ENCODE results near the gene RASGRP2.

DNA sequence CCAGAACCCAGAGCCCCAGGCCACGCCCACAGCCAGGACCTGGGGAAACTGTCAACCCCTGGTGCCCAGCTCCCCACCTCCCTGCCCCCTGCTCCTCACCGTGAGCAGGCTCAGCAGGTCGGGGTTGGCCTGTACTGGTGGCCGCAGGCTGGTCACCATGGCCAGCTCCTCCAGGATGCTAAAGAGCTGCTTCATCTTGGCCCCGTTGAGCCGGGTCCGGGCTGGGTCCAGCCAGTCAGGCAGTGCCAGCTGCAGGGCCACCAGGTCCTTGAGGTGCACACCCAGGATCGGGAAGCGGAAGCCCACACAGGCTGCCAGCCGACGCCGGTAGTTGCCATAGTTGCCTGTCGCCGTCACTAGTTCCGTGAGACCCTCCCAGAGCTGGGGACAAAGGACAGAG lies 7.3 kb downstream of the RASGRP2 start:
- TF ChIP-seq, protein P1, sequence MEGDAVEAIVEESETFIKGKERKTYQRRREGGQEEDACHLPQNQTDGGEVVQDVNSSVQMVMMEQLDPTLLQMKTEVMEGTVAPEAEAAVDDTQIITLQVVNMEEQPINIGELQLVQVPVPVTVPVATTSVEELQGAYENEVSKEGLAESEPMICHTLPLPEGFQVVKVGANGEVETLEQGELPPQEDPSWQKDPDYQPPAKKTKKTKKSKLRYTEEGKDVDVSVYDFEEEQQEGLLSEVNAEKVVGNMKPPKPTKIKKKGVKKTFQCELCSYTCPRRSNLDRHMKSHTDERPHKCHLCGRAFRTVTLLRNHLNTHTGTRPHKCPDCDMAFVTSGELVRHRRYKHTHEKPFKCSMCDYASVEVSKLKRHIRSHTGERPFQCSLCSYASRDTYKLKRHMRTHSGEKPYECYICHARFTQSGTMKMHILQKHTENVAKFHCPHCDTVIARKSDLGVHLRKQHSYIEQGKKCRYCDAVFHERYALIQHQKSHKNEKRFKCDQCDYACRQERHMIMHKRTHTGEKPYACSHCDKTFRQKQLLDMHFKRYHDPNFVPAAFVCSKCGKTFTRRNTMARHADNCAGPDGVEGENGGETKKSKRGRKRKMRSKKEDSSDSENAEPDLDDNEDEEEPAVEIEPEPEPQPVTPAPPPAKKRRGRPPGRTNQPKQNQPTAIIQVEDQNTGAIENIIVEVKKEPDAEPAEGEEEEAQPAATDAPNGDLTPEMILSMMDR (conservative IDR thresholded peaks at IDR 0.05 in 1 of 2, IDR thresholded peaks at IDR 0.05 in 1 of 2; ENCODE audit: low read depth in 1 of 2, low read length in 2 of 2), result no peak
- no peak for TF ChIP-seq EZH2 (IDR thresholded peaks at IDR 0.05; ENCODE audit: low read length, missing control alignments)
